Stimulated activated CD4-positive, alpha-beta T cell treated with anti-CD3 and anti-CD28 coated beads, TNF-alpha, amount 100 ng/mL, for 24 hours (primary cell): Measurements from ENCODE around the gene NBPF3.
"Not testable (repeated sequence)": the region's sequence is repeated elsewhere in the genome, so short reads cannot be mapped to it uniquely, and the experiment has no call there.

Experiments
- DNase-seq, 3 experiments: peaks; one replicate each; pipeline ENCODE4 v3.0.0-alpha.2; 2020; ENCODE audit warnings: low read depth in 3 of 3

Gene NBPF3

DNA sequence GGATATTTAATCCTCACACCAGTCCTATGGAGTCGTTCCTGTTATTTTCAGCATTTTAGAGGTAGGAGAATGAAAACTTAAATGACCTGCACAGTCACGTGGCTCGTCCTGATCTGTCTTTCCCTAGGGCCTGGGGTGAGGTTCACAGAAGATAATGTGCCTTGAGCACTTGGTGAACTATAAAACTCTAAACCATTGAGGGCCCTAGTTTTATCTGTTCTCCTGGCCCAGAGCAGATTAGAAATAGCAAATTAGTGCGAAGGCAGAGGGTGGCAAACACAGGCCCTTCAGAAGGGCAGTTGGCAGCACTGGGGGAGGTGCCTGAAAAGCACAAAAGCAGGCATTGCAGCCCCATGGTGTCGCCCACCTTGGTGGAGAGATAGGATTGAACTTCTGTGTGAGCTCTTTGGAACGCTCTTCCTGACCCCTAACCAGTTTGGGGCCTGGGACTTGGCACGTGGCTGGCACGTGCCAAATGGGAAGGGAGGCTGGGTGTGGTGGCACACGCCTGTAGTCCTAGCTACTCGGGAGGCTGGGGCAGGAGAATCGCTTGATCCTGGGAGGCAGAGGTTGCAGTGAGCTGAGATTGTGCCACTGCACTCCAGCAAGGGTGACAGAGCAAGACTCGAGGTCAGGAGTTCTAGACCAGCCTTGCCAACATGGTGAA, 1.2 kb upstream of the NBPF3 start:
- not testable (repeated sequence) for DNase-seq

DNA sequence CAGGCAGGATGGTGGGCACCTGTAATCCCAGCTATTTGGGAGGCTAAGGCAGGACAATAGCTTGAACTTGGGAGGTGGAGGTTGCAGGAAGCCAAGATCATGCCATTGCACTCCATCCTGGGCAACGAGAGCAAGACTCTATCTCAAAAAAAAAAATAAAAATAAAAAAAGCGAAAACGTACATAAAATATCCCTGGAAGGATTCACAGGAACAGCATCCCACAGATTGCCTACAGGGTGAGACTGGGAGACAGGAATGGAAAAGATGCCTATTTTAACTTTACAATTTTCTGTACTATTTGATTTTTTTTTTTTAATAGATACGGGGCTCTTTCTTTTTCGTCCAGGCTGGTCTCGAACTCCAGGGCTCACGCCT, 604 bp upstream of the NBPF3 start:
- no peak for DNase-seq

DNA sequence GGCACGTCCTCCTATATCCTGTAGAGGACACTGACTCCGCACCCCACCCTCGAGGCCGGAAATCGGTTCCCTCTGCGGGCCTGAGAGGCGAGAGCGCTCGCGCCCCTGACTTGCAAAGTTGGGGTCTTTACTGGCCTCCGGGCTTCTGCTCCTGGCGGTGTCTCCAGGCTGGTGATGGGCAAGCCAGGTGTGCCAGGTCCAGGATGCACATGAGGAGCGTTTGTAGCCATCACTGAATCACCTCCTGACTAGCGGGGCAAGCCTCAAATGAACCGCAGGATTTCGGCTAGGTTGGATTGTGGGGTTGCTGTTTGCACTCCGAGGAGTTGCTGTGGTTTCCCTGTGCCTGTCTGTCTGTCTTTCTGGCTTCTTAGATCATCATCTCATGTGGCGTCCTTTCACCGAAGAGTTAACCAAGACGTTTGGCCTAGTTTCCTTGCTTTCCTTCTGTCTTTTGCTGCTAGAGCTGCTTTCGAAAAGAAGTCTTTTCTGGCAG, 741 bp downstream of the NBPF3 start:
- peak in 1 of 3 experiments; percentile 32 for DNase-seq

DNA sequence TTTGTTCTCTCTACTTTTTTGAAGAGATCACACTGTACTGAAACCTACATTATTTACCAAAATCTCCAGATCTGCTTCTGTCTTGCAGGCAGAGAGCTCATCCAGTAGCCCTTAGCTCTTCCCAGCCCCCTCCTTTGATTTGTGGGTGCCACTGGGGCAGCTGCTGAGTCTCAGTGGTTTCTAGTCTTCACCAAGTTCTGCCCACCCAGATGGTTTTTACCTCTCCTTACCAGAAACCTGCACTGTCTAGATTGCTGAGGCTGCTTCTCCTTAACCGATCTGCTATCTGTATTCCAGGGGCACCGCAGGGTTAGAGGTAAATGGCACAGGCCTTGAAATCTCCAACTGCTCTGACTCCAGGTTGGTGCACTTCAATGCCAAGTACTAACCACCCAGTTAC, 6.7 kb downstream of the NBPF3 start:
- not testable (repeated sequence) for DNase-seq

DNA sequence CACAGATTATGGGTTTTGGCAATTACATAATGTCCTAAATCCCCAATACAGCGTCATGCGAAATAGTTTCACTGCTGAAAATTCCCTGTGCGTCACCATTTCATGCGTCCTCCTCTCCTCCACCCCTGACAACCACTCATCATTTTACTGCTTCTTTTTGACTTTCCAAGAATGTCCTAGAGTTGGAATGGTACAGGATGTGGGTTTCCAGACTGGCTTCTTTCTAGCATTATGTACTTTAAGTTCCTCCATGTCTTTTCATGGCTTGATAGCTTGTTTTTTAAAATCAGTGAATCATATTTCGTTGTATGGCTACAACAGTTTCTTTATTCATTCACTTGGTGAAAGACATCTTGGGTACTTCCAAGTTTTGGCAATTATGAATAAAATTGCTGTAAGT, 7.4 kb downstream of the NBPF3 start:
- DNase-seq, result no peak

DNA sequence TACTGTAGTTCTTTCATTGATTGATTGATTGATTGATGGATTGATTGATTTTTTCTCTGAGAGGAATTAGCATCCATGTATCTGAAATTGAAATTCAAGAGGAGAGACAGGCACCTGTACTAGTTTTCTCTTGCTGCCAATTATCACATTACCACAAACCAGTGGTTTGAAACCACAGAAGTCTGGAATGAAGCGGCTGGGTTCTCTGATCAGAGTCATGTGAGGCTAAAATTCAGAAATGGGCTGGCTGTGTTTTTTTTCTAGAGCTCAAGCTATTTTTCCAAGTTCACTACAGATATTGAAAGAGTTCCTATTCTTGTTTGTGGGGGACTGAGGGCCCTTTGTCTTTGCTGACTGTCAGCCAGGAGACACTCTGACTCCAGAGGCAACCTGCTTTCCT, 10.0 kb downstream of the NBPF3 start:
- no peak for DNase-seq

DNA sequence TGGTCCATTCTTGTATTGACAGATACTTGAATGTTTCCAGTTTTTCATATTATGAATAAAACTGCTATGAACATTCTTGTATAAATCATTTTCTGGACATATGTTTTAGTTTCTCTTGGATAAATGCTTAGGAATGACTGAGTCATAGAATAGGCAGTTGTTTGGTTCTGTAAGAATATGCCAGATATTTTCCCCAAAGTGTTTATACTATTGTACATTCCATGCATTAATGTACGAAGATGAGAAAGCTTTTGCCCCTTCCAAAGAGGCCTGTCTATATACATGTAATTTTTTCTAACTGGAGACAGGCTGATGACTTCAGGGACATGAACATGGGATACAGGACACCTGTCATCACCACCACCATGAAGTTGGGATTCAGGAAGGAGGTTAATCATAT, 11.3 kb downstream of the NBPF3 start:
- DNase-seq, result no peak

DNA sequence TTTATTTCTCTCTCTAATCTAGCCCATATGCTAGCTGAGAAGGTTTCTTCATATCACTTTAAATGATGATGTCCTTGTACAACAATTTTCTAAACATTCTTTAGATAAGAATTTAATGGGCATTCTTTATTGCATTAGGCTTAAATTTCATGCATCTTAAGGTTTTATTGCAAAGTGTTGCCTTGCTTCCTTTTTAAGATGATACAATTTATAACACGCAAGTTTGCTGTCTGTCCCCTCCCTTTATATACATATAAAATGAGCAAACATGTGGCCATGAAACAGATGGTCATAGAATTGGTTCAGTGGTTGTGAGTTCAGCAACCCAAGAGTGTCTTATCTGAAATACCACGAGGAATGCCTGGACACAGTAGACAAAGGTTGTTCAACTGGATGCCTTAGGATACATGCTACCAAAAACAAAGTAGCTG, 12.1 kb downstream of the NBPF3 start:
- no peak for DNase-seq

DNA sequence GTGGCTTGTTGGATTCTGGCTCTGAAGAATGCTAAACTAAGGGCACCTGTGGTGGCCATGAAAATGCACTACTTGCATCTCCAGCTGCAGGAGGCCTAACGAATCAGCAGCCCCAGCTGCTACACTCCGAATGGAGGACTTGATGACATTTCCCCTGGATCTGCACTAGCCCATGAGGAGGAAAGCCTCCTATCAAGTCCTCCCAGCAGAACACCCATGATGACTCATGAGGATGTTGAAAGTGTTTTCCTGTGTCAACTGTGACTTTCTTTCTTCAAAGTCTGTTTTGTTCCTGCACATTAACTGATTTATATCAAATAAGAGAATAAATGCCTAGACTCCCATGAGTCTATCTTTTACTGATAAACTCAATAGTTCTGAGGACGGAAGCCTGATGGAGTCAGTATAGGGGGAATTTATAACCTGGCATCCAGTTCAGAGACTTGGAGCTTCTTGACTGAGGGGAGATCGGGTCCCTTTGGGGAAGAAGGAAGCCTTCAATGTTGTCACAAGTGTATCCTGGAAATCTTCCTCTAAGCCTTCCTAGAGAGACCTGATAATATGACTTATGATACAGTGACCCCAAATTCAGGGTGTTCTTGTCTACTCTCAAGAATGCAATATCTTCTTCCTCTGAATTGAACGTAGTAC, 14.2 kb downstream of the NBPF3 start:
- DNase-seq, result not testable (repeated sequence)

DNA sequence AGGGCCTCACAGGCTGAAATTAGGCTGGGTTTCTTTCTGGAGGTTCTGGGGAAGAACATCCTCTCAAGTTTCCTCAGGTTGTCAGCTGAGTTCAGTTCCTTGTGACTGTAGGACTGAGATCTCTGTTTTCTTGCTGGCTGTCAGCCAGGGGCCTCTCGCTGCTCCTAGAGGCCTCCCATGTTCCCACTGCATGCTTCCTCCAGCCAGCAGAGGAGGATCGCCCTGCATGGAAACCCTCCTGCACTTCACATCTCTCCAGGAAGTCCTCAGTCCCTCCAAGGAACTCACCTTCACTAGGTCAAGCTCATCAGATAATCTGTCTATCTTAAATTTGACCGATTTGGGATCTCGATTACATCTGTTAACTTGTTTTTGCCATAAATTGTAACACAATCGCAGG, 15.0 kb downstream of the NBPF3 start:
- not testable (repeated sequence) for DNase-seq

DNA sequence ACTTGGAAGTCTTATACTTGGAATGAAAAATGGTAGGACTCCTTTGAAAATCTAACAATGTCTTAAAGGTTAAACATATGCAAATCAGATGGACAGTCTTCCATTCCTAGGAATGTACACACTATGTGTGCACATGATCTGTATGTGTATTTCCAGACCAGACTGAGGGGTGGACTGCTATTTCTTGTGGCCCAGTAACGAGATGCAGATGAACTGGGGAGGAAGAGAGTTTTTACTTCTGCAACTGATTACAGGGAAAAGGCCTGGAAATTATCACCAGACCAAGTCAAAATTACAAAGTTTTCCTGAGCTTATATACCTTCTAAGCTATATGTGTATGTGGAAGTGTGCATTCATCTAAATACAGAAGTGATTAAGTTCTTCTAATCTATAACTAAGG, 17.7 kb downstream of the NBPF3 start:
- no peak for DNase-seq

DNA sequence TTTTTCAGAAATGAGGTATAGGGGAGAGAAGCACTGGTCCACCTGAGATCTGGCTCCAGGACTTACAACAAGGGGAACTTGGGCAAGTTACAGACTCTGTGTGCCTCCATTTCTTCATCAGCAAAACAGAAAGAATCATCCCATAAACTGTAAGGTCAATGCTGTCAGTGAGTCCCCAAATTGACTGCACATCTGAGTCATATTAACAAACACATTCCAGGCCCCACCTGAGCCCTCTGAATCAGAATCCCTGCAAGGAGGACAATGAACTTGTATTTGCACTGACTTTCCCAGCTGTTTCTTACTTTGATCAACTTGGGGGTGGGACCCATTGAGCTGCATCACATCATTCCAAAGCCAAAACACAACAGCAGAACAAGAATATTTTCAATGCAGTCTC, 25.2 kb downstream of the NBPF3 start:
- DNase-seq, result not testable (repeated sequence)

DNA sequence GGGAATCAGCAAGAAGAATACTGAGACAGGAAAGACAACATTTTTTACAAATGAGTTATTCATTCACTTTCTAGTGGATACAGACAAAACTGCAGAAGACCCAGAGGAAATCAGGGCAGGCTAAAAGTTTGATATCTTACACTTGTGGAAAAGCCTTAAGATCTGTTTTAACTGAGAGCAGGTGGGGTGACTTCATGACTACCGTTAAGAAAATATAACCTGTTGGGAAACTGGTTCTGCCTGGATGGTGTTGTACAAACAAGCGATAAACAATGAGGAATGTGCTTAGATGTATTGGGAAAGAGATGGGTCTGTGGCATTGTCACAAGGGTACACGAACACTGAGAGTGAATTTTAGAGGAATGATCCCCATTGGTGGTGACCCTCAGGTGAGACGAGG, 28.0 kb downstream of the NBPF3 start:
- not testable (repeated sequence) for DNase-seq

DNA sequence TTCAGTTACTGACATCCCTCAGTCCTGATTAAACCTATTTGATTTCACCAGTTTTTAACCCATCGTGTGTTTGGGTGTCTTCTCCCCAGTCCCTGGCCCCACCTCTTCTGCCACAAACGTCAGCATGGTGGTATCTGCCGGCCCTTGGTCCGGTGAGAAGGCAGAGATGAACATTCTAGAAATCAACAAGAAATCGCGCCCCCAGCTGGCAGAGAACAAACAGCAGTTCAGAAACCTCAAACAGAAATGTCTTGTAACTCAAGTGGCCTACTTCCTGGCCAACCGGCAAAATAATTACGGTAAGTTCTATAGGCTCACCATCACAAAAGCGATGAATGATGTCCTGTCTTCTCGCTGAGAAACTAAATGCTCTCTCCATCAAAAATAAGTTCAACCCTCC, 28.7 kb downstream of the NBPF3 start:
- DNase-seq, result peak in 1 of 3 experiments; percentile 11

DNA sequence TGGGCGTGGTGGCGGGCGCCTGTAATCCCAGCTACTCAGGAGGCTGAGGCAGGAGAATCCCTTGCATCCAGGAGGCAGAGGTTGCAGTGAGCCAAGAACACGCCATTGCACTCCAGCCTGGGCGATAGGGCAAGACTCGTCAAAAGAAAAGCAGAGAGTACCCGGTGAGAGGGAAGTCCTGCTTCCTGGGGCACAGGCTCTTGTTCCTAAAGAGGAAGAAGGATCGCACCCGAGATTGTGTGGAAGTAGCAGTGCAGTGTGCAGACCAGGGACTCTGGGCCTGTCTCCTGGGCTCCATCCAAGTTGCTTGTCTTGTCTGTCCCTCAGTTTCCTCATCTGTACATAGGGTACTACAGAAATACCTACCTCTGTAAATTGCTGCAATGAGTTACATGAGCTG, 29.6 kb downstream of the NBPF3 start:
- DNase-seq, result no peak

DNA sequence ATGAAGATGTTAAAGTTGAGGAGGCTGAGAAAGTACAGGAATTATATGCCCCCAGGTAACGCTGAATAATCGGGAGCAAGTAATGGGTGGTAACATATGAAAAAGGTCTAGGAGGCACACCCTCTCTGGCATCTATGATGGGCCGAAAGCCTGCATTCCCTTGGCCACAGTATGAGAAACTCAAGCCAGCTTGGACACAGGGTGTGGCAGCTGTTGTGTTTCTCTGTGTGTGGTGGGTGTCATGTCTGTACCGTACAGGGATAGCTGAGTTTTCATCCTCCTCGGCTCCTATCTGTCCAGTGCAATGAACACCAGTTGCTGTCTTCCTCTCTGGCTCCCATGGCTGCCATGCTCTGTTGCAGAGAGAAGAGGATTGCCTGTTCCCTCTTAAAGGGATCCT, 32.9 kb downstream of the NBPF3 start:
- no peak for DNase-seq

DNA sequence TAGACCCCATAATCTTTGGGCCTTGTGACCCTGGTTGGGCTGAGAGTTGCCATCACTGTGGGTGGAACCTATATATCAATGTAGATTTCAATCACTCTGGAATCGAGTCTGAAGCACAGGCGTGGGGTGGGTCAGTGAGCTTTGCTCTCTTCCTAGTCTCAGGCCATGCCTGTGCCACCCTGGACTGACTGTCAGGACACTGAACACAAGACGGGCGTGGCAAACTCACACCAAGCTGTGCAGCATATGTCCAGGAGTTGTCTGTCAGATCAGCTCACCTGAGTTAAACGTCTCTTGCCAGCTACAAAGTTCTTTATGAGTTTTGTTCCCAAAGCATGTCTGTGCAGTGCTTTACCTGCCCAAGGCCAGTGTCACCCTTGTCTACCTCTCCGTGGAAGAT, 38.4 kb downstream of the NBPF3 start:
- DNase-seq, result no peak

DNA sequence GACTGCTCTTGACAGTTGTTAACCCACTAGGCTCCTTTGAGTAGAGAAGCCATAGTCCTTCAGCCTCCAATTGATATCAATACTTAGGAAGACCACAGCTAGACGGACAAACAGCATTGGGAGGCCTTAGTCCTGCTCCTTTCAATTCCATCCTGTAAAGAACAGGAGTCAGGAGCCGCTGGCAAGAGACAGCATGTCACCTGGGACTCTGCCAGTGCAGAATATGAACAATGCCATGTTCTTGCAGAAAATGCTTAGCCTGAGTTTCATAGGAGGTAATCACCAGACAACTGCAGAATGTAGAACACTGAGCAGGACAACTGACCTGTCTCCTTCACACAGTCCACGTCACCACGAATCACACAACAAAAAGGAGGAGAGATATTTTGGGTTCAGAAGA, 43.9 kb downstream of the NBPF3 start:
- DNase-seq, result not testable (repeated sequence)

DNA sequence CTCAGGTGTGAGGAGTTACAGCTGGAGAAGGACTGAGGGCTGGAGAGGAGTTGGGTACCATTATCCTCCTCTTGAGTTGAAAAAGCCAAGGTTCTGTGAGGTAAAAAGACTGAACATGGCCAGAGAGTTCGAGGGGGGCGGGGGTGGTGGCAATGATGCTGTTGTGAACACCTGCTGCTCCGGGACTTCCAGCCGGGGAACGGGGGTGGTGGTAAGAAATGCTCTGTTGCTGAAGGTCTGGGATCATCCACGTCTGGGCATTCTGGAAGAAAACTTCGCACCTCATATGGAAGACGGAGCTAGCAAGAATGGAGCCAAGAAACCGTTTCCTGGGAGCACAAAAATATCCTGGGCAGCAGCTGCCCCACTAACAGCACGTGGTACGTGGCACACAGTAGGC, 49.2 kb downstream of the NBPF3 start:
- no peak for DNase-seq

DNA sequence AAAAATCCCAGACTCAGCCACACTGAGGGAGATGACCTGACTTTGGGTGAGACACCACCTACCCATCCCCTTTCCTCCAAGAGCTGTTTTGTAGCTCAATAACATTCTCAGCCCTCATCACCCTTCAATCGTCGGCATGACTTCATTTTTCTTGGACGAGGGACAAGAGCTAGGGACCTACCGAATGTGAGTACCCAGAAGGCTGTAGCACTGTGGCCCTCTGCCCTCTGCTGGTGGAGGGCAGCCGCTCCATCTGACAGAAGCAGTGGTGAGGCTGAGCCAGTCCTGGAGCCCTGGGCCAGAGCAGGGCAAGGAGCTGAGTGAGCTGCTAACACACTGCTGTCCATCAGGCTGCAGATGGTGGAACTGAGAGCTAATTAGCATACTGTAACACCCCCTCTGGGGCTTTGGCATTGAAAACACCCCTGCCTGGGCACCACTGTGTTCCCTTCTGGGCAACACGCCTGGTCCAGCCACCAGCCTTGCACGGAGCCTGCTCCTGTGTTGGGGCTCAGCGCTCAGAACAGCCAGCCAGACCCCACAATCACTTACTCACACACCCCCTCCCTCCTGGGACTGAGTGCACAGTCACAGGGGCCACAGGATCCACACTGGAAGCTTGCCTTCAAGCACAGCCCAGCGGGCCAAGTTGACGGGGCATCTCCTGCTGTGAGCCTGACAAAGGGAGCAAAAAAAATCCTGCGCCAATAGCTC, 51.0 kb downstream of the NBPF3 start:
- peak in 2 of 3 experiments; percentile 4 to 40 for DNase-seq

DNA sequence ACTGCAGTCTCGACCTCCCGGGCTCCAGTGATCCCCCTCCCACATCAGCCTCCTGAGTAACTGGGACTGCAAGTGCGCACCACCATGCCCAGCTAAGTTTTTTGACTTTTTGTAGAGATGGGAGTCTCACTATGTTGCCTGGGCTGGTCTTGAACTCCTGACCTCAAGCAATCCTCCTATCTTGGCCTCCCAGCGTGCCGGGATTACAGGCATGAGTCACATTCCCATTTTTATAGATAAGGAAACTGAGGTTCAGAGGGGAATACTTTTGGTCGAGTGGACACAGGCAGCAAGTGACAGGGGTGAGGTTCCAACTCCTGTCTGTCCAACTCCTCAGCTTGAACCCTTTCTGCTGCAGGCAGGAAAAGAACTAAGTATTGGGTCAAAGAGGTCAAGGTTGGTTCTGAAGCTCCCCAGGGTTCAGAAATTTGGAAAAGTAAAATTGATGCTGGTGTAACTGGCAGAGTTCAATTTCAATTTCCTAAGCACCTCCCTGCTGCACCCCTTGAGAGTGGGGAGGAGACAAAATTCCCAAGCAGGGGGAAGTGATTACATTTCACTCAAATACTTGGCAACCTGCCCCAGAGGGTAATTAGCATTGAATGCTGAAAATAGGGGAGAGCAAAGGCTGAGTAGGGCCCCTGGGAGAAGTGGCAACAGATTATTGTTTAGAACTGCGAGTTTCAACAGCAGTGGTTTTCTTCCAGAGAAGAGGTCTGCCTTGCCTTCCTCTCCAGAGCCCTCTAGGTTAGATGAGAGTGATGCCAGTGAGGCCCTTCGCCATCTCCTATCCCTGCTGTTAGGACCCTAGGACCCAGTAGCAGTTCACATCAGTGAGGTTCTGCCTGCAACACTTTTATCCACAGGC, 51.8 kb downstream of the NBPF3 start:
- no peak for DNase-seq

DNA sequence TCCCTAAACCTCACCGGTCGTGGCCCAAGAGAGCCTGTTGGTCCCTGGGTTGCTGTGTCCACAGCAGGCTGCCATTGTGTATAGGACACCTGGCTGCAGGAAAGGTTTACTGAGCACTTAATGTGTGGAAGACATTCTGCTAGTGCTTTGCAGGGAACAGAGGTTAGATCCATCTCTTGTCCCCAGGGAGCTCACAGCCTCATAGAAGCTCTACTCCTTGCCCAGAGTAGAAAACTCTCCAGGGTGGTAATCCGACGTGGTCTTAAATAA, 52.4 kb downstream of the NBPF3 start:
- DNase-seq, result no peak
